ENCODE measurements around the gene VPS13C.

GRCh38 chr15:61989667-61990066, 70.6 kb downstream of the VPS13C start:
- TF ChIP-seq POLR2A (IDR thresholded peaks at IDR 0.05) = no peak
- TF ChIP-seq CTCF (IDR thresholded peaks at IDR 0.05) = no peak

Measured in esophagus squamous epithelium (tissue), 4 donors.